Suprapubic skin (tissue), 4 donors: ENCODE data around the gene CFD.

Experiments used
- CTCF ChIP-seq, 2 donors: fragments of 200-600 bp in 1 of 2; fragments of 450-650 bp in 1 of 2; sonication (generic) in 1 of 2; IDR thresholded peaks; one replicate each; pipeline ENCODE4 v1.5.1; 2016 to 2019; ENCODE audit warnings: antibody characterized with exemption in 2 of 2, mild to moderate bottlenecking in 1 of 2, moderate library complexity in 1 of 2
- POLR2A ChIP-seq, 2 donors: fragments of 450-650 bp; IDR thresholded peaks; one replicate each; pipeline ENCODE4 v1.6.1; 2017; ENCODE audit warnings: antibody characterized with exemption in 2 of 2, mild to moderate bottlenecking in 2 of 2, moderate library complexity in 2 of 2
- POLR2AphosphoS5 ChIP-seq, 3 donors: sonication (generic); formaldehyde crosslinking; IDR thresholded peaks; one replicate each; pipeline ENCODE4 v1.6.1; 2017; ENCODE audit warnings: antibody characterized with exemption in 3 of 3

GRCh38 chr19:810077-810855 lies 49.2 kb upstream of the CFD start:
- TF ChIP-seq CTCF (IDR thresholded peaks at IDR 0.05) (no peak), POLR2AphosphoS5 (IDR thresholded peaks at IDR 0.05) (no peak), POLR2A (IDR thresholded peaks at IDR 0.05) (no peak)
